Activated naive CD4-positive, alpha-beta T cell treated with anti-CD3 and anti-CD28 coated beads, Interleukin-2, amount 10 ng/mL, durations not matched to agents 7 days and 5 days (primary cell): Measurements from ENCODE around the gene PSMD11.

Experiments
- CTCF ChIA-PET: fragments of 350-600 bp; sonication (Branson Sonifier 250); formaldehyde crosslinking; loops from one replicate; lab custom pipeline; 2021; ENCODE audit warnings: antibody characterized with exemption; lab: Charles Lee
- DNase-seq: peaks from one replicate; pipeline ENCODE4 v3.0.0-alpha.2; 2020
- H3K27ac Mint-ChIP-seq: one replicate; pipeline ENCODE4 v1.8.0; 2021; ENCODE audit warnings: mild to moderate bottlenecking, moderate library complexity, mixed read lengths
- H3K27me3 Mint-ChIP-seq: one replicate; pipeline ENCODE4 v1.8.0; 2021; ENCODE audit warnings: mild to moderate bottlenecking, mixed read lengths
- H3K36me3 Mint-ChIP-seq: one replicate; pipeline ENCODE4 v1.8.0; 2021; ENCODE audit warnings: mixed read lengths
- H3K4me1 Mint-ChIP-seq: one replicate; pipeline ENCODE4 v1.8.0; 2021; ENCODE audit warnings: mixed read lengths
- H3K4me3 Mint-ChIP-seq: one replicate; pipeline ENCODE4 v1.8.0; 2021; ENCODE audit warnings: mild to moderate bottlenecking, moderate library complexity, mixed read lengths
- H3K9me3 Mint-ChIP-seq: one replicate; pipeline ENCODE4 v1.8.0; 2021; ENCODE audit warnings: mixed read lengths

PSMD11 gene

GRCh38 chr17:32477220-32477619 lies 32.9 kb downstream of the PSMD11 start:
- peaks cover 7% of the 10 kb centered on the region for H3K4me1 Mint-ChIP-seq
- CTCF ChIA-PET, result no interaction called here
- no peak overlapping the region for H3K4me3 Mint-ChIP-seq
- H3K27ac Mint-ChIP-seq, result no peak overlapping the region
- no peak for DNase-seq
- H3K9me3 Mint-ChIP-seq, result no peaks in the 10 kb centered on the region
- no peaks in the 10 kb centered on the region for H3K27me3 Mint-ChIP-seq
- peaks cover 66% of the 10 kb centered on the region for H3K36me3 Mint-ChIP-seq

DNA sequence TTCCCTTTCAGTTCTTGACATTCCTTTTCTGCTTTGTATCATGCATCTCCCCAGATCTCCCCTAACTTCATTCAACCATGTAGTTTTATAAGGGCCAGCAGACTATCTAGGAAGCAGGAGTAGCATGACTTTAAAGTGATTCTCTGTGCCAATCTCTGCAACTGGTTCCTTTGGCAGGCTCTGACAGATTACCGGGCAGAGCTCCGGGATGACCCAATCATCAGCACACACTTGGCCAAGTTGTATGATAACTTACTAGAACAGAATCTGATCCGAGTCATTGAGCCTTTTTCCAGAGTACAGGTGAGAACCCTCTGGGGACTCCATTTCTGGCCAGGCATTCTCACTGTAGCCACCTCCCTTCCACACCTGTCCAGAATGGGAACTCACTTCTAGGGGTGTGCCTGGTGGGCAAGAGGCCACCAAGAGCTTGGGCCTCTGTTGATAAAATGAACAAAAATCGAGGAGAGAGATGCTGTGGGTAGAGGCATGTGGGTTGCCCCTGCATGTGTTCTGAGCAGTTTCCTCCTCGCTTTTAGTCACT lies 34.8 kb downstream of the PSMD11 start:
- no peak for DNase-seq
- H3K4me1 Mint-ChIP-seq, result peaks cover 10% of the 10 kb centered on the region
- CTCF ChIA-PET, result interaction anchor here (0.8 to 1.2 kb wide), 2 partner anchors 16 to 129 kb away, joined by 3 to 4 read pairs; no protein-coding TSS in a partner anchor
- H3K36me3 Mint-ChIP-seq, result peaks cover 62% of the 10 kb centered on the region
- no peak overlapping the region for H3K4me3 Mint-ChIP-seq
- no peak overlapping the region for H3K27ac Mint-ChIP-seq
- no peaks in the 10 kb centered on the region for H3K9me3 Mint-ChIP-seq
- H3K27me3 Mint-ChIP-seq, result no peaks in the 10 kb centered on the region

DNA sequence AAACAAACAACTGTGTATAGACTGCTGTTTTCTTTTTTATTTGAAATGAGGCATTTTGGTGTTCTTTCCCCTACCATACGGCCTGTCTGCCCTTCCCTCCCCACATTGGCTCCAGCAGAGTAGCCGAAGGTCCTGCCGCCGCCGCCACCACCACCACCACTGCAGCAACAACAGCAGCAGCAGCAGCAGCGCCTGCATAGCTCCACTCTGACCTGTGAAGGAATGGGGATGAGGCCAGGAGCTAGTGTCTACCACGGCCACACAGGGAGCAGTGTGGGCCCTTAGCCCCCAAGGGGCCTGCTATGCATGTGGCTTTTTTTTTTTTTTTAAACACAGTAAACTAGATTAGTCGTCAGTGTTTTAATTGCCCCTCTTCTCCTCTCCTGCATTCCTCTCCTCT lies 36.9 kb downstream of the PSMD11 start:
- Mint-ChIP-seq H3K4me1 (peaks cover 9% of the 10 kb centered on the region), H3K4me3 (no peak overlapping the region), H3K36me3 (peaks cover 49% of the 10 kb centered on the region), H3K27ac (no peak overlapping the region), H3K27me3 (no peaks in the 10 kb centered on the region), H3K9me3 (no peaks in the 10 kb centered on the region)
- no peak for DNase-seq
- CTCF ChIA-PET, result interaction anchor here (0.7 to 5.2 kb wide), 5 partner anchors 8 to 276 kb away, joined by 3 to 51 read pairs (median 4); no protein-coding TSS in a partner anchor

DNA sequence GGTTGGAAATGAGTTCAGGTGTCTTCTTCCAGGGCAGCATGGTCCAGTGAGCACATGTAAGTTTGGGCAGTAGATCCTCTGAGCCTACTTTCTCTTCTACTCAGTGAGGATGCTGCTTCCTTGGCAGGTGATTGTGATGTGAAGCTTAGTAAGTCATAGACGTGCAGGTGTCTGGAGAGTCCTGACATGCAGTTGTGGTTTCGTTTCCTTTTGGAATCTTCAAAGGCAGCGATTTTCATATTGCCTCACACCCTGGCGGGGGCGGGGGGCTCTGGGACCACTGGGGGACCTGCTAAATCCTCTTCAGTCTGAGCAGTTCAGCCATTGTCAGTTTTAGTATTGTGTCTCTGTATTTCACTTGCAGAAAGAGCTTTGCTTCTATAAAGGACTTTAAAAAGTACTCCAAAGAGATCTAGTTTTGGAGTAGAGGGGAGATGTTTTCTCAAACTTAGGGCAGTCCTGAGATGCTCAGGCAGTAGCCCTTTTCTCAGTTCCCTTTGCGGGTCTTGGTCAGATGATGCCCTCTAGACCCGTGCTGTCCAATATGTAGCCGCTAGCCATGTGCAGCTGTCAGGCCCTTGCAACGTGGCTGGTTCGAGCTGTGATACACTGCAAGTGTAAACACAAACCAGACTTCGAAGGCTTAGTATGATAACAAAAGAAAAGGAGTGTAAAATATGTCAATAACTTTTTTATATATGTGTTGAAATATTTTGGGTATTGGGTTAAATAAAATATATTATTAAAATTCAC lies 38.4 kb downstream of the PSMD11 start:
- Mint-ChIP-seq H3K9me3 (no peaks in the 10 kb centered on the region), H3K27ac (no peak overlapping the region), H3K4me3 (no peak overlapping the region), H3K27me3 (peaks cover 2% of the 10 kb centered on the region), H3K4me1 (peaks cover 13% of the 10 kb centered on the region), H3K36me3 (peaks cover 39% of the 10 kb centered on the region)
- CTCF ChIA-PET, result interaction anchor here (0.7 to 5.2 kb wide), 18 partner anchors 9 to 454 kb away, joined by 3 to 51 read pairs (median 4); partner anchors contain the start of genes MYO1D and PSMD11
- DNase-seq, result no peak

DNA sequence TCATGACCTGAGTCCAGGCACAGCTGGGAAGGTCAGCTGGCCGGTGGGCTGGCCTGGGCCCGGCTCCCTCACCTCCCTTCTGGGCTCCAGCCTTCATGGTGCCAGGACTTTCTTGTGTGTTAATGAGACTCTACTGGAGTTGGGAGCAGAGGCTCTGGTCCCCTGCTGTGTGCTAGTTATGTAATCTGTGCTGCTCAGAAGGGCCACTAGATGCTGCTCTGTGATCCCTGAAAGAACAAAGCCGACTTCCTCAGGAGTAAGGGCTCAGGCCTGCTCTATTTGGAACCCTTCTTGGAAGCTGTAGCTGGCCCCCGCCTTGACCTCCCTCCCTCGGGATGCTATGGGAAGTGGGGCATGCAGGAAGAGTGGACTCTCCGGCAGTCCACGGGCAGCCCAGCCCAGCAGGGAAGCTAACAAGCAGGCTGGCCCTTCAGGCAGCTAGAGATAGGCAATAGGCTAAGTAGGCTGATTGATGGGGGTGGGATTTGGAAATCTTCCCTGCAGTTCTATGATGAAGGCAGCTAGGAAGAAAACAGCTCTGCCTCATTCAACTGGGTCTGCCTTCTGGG lies 39.2 kb downstream of the PSMD11 start:
- H3K4me3 Mint-ChIP-seq, result no peak overlapping the region

GRCh38 chr17:32484041-32484461 lies 39.7 kb downstream of the PSMD11 start:
- CTCF ChIA-PET, result interaction anchor here (0.6 to 5.2 kb wide), 27 partner anchors 8 to 394 kb away, joined by 3 to 51 read pairs (median 4); partner anchors contain the start of gene PSMD11
- no peak overlapping the region for H3K4me3 Mint-ChIP-seq
- DNase-seq, result no peak
- peaks cover 7% of the 10 kb centered on the region for H3K27me3 Mint-ChIP-seq
- H3K4me1 Mint-ChIP-seq, result peaks cover 26% of the 10 kb centered on the region
- peaks cover 38% of the 10 kb centered on the region for H3K36me3 Mint-ChIP-seq
- H3K27ac Mint-ChIP-seq, result peak overlapping the region; percentile 4
- no peaks in the 10 kb centered on the region for H3K9me3 Mint-ChIP-seq

More for the DNA sequence above, 39.2 kb downstream of the PSMD11 start:
- Mint-ChIP-seq H3K27me3 (peaks cover 7% of the 10 kb centered on the region), H3K9me3 (no peaks in the 10 kb centered on the region), H3K27ac (peak overlapping the region; percentile 4), H3K36me3 (peaks cover 37% of the 10 kb centered on the region), H3K4me1 (peaks cover 21% of the 10 kb centered on the region)
- peak; percentile 59 for DNase-seq
- CTCF ChIA-PET, result interaction anchor here (0.6 to 5.2 kb wide), 33 partner anchors 8 to 453 kb away, joined by 3 to 51 read pairs (median 4); partner anchors contain the start of gene PSMD11

GRCh38 chr17:32484628-32485027 lies 40.3 kb downstream of the PSMD11 start:
- DNase-seq, result no peak
- peak overlapping the region; percentile 13 for H3K4me3 Mint-ChIP-seq
- CTCF ChIA-PET, result interaction anchor here (0.9 to 5.2 kb wide), 18 partner anchors 15 to 393 kb away, joined by 3 to 51 read pairs (median 4); partner anchors contain the start of gene PSMD11

DNA sequence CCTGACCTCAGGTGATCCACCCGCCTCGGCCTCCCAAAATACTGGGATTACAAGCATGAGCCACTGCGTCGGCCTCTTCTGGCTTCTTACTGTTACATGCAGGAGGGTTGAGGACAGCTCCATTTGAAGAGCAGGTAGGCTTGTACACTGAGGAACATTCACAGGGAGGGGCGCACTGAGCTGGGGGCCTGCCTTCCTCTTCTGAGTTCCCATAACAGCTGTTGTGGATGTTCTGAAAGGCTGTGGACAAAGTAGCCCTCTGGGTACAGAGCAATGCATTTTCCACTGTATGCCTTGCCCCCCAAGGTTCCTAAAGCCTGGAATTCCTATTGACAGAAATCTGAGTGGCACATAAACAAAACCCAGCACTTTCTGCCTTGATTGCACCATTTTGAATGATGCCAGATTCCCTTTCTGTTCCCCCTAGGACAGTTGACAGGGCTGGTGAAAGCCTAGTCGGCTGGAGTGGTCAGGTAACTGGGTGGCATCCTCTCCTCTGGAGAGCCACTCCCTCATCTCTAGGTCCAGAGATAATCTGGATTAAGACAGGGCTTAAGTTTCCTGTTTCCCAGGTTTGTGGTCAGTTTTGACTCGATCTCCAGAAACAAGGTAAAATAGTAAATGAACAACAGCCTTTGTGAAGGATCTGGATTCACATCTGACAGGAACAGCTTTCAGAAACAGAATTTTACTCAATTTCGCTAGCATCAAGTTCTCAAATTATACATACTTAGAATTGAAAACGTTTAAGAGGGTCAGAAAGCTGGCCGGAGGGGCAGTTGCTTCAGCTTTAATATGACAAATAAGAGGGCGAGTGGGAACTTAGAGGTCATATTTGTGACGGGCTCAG lies 41.2 kb downstream of the PSMD11 start:
- peaks cover 7% of the 10 kb centered on the region for H3K27me3 Mint-ChIP-seq
- peak overlapping the region; percentile 77 for H3K27ac Mint-ChIP-seq

More at GRCh38 chr17:32484628-32485027, 40.3 kb downstream of the PSMD11 start:
- Mint-ChIP-seq H3K36me3 (peaks cover 38% of the 10 kb centered on the region), H3K4me1 (peaks cover 31% of the 10 kb centered on the region), H3K9me3 (no peaks in the 10 kb centered on the region), H3K27me3 (peaks cover 7% of the 10 kb centered on the region), H3K27ac (no peak overlapping the region)

DNA sequence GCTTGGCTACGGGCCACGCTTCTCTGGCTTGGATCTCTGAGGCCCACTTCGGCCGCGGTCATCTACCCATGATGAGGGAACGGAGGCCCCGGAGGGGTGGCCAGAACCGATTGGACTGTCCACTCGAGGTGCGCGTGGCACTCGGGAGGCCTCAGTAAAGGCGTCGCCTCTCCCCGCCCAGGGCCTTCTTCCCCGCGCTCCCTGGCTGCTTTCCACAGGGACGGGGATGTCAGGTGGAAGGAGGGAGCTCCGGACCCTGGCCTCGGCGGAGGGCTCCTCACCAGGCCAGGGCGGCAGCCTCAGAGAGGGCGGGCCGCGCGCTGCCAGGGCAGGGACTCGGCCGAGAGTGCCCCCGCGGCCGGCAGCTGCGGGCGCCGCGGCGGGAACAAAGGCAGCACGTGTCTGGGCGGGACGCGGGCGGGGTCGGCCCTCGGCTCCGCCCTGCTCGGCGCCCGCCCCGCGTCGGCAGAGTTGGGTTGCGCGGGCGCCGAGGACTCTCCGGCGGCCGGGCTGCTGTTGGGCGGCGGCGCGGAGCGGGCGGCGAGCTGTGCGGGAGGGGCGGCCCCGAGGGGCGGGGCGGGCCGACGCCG lies 41.9 kb downstream of the PSMD11 start:
- peak; percentile 72 for DNase-seq
- CTCF ChIA-PET, result interaction anchor here (1.0 to 5.2 kb wide), 6 partner anchors 11 to 173 kb away, joined by 3 to 51 read pairs (median 6); partner anchors contain the start of gene PSMD11
- peaks cover 40% of the 10 kb centered on the region for H3K36me3 Mint-ChIP-seq
- no peaks in the 10 kb centered on the region for H3K9me3 Mint-ChIP-seq
- H3K4me1 Mint-ChIP-seq, result peaks cover 47% of the 10 kb centered on the region
- H3K27me3 Mint-ChIP-seq, result peaks cover 7% of the 10 kb centered on the region
- no peak overlapping the region for H3K27ac Mint-ChIP-seq
- H3K4me3 Mint-ChIP-seq, result peak overlapping the region; percentile 64

More for the DNA sequence above, 41.2 kb downstream of the PSMD11 start:
- peaks cover 40% of the 10 kb centered on the region for H3K4me1 Mint-ChIP-seq
- no peak for DNase-seq
- H3K9me3 Mint-ChIP-seq, result no peaks in the 10 kb centered on the region
- peaks cover 39% of the 10 kb centered on the region for H3K36me3 Mint-ChIP-seq
- CTCF ChIA-PET, result interaction anchor here (1.0 to 5.2 kb wide), 4 partner anchors 10 to 174 kb away, joined by 3 to 51 read pairs (median 8); no protein-coding TSS in a partner anchor
- H3K4me3 Mint-ChIP-seq, result peak overlapping the region; percentile 64

- H3K9me3 Mint-ChIP-seq, result no peaks in the 10 kb centered on the region
- peaks cover 54% of the 10 kb centered on the region for H3K4me1 Mint-ChIP-seq
- H3K4me3 Mint-ChIP-seq, result peak within 1 kb of the TSS; percentile 80
- peak within 1 kb of the TSS; percentile 77 for H3K27ac Mint-ChIP-seq
- peaks cover 35% of the 10 kb centered on the region for H3K36me3 Mint-ChIP-seq
- CTCF ChIA-PET, result interaction anchor here (0.9 to 3.5 kb wide), 5 partner anchors 38 to 172 kb away, joined by 3 to 22 read pairs (median 5); partner anchors contain the start of gene PSMD11
- DNase-seq, result peak; percentile 83
- peaks cover 7% of the 10 kb centered on the region for H3K27me3 Mint-ChIP-seq
Measured at GRCh38 chr17:32486701-32487472, 42.6 kb downstream of the PSMD11 start, which contains the start of gene CDK5R1. CDK5R1 (plus strand) TSS chr17:32486993; CDS start chr17:32487621, 628 bp downstream.

DNA sequence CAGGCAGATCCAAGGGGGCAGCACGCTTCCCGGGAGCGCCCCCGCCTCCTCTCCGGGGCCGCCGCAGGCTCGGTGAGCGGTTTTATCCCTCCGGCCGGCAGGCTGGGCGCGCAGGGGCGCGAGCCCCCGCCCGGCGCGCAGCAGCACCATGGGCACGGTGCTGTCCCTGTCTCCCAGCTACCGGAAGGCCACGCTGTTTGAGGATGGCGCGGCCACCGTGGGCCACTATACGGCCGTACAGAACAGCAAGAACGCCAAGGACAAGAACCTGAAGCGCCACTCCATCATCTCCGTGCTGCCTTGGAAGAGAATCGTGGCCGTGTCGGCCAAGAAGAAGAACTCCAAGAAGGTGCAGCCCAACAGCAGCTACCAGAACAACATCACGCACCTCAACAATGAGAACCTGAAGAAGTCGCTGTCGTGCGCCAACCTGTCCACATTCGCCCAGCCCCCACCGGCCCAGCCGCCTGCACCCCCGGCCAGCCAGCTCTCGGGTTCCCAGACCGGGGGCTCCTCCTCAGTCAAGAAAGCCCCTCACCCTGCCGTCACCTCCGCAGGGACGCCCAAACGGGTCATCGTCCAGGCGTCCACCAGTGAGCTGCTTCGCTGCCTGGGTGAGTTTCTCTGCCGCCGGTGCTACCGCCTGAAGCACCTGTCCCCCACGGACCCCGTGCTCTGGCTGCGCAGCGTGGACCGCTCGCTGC lies 43.3 kb downstream of the PSMD11 start:
- H3K27ac Mint-ChIP-seq, result peak overlapping the region; percentile 76
- CTCF ChIA-PET, result interaction anchor here (0.9 to 4.7 kb wide), 6 partner anchors 25 to 121 kb away, joined by 3 to 23 read pairs (median 6); partner anchors contain the start of gene PSMD11
- H3K27me3 Mint-ChIP-seq, result peaks cover 7% of the 10 kb centered on the region
- peak overlapping the region; percentile 80 for H3K4me3 Mint-ChIP-seq
- DNase-seq, result peak; percentile 57
- H3K9me3 Mint-ChIP-seq, result no peaks in the 10 kb centered on the region
- H3K36me3 Mint-ChIP-seq, result peaks cover 37% of the 10 kb centered on the region
- H3K4me1 Mint-ChIP-seq, result peaks cover 61% of the 10 kb centered on the region

DNA sequence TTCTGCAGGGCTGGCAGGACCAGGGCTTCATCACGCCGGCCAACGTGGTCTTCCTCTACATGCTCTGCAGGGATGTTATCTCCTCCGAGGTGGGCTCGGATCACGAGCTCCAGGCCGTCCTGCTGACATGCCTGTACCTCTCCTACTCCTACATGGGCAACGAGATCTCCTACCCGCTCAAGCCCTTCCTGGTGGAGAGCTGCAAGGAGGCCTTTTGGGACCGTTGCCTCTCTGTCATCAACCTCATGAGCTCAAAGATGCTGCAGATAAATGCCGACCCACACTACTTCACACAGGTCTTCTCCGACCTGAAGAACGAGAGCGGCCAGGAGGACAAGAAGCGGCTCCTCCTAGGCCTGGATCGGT lies 43.9 kb downstream of the PSMD11 start:
- CTCF ChIA-PET, result interaction anchor here (0.9 to 4.7 kb wide), 6 partner anchors 26 to 120 kb away, joined by 3 to 23 read pairs (median 8); partner anchors contain the start of gene PSMD11
- H3K4me1 Mint-ChIP-seq, result peaks cover 67% of the 10 kb centered on the region
- H3K4me3 Mint-ChIP-seq, result peak overlapping the region; percentile 80
- H3K9me3 Mint-ChIP-seq, result no peaks in the 10 kb centered on the region
- peaks cover 36% of the 10 kb centered on the region for H3K36me3 Mint-ChIP-seq
- DNase-seq, result no peak
- H3K27me3 Mint-ChIP-seq, result peaks cover 7% of the 10 kb centered on the region
- no peak overlapping the region for H3K27ac Mint-ChIP-seq
